K562 treated with DMSO at 1 percent for 12 hours (cell line): ENCODE results near the gene FCRL2. TPM values are rescaled to one million over a fixed set of nuclear protein-coding genes. Genes with fewer than 3 reads are reported as not detected.

Experiments
- total RNA-seq: library from RNA; unstranded; fragments of 300-600 nt; gene quantifications from 2 replicates; pipeline ENCODE4 v1.2.3, GENCODE V29; 2022; ENCODE audit not compliant: insufficient read depth

FCRL2 gene, protein sequence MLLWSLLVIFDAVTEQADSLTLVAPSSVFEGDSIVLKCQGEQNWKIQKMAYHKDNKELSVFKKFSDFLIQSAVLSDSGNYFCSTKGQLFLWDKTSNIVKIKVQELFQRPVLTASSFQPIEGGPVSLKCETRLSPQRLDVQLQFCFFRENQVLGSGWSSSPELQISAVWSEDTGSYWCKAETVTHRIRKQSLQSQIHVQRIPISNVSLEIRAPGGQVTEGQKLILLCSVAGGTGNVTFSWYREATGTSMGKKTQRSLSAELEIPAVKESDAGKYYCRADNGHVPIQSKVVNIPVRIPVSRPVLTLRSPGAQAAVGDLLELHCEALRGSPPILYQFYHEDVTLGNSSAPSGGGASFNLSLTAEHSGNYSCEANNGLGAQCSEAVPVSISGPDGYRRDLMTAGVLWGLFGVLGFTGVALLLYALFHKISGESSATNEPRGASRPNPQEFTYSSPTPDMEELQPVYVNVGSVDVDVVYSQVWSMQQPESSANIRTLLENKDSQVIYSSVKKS
- total RNA-seq: not detected in 2 replicates

DNA sequence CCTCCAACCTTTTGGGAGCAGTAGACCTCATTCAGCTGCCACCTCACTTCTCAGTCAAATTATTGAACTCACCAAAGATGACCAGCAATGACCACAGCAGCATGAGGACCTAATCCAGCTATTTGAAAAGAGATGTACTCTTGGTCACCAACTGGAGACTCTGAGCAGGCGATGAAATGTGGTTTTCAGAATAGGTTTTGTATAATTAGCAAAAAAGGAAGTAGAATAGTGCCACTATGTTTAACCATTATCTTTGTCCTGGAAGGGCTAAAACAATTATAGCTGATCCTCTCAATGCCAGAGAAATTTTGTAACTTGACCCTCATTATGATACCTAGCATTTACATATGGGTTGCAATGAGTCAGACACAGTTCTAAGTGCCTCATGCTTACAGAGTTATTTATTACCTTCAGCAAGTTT lies at the start of gene FCRL2:
TSS of gene FCRL2 (minus strand) at position 162 of the 421 bp plus-strand sequence. CDS start at position 103, 59 bp downstream.

DNA sequence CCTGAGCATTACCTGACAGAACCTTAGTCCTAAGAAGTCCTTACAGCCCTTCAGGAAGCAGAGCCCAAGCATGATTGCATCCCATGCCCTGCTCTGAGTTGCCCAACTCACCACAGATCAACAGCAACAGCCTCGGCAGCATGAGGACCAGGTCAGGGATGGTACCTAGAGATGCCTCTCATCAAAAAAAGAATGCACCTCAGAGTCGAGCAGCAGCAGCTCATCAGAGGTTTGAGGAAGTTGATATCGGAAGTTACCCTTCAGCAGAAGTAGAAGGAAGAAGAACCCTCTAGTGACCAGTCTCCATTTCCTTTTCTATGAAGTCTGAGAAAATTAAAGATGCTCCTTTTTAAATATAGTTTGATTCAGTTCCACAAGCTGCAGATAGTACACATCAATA lies 43.0 kb upstream of the FCRL2 start, which contains the start of gene FCRL1:
TSS of gene FCRL1 (minus strand) at position 225 of the 400 bp plus-strand sequence. CDS start at position 142, 83 bp downstream.

DNA sequence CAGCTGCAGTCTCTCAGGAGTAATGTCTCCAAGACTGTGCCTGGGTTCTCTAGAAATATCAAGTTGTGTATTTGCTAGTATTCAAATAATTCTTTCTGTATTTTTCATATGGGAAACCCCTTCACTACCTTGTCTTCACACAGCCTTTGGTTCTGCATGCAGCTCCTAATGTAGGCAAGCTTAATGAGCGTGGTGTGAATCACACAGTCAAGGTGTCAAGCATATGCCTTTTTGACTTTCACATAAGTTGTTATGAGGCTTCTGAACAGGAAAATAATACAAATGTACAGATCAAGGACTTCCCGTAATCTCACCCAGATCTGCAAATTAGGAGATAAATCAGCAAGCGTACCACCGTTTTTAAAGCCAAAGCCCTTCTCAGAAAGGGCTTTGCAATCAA lies 76.2 kb downstream of the FCRL2 start, which contains the start of gene FCRL3:
TSS of gene FCRL3 (minus strand) at position 38 of the 400 bp plus-strand sequence. CDS start 280 bp downstream, outside the sequence.

Other genes starting within 250 kb of the FCRL2 start
- gene FCRL5, start 224.6 kb downstream of the FCRL2 start, total RNA-seq: not detected in 2 replicates
- not detected in 2 replicates for gene FCRL4, start 179.0 kb downstream of the FCRL2 start, total RNA-seq
- gene FCRL3, start 76.4 kb downstream of the FCRL2 start, total RNA-seq: not detected in 2 replicates
- not detected in 2 replicates for gene FCRL1, start 43.0 kb upstream of the FCRL2 start, total RNA-seq
- gene CD5L, start 64.7 kb upstream of the FCRL2 start, total RNA-seq: not detected in 2 replicates
- gene KIRREL1, start 216.5 kb upstream of the FCRL2 start, total RNA-seq: 0.11 TPM in 1 of 2 replicates, not detected in the other